GM21515 (cell line): ENCODE measurements around the gene OPA3.

Experiments used
- ATAC-seq: cut with Tn5 transposase; IDR thresholded peaks from one replicate; pipeline ENCODE4 v1.9.1; 2021; ENCODE audit not compliant: unreplicated experiment

Gene OPA3

DNA sequence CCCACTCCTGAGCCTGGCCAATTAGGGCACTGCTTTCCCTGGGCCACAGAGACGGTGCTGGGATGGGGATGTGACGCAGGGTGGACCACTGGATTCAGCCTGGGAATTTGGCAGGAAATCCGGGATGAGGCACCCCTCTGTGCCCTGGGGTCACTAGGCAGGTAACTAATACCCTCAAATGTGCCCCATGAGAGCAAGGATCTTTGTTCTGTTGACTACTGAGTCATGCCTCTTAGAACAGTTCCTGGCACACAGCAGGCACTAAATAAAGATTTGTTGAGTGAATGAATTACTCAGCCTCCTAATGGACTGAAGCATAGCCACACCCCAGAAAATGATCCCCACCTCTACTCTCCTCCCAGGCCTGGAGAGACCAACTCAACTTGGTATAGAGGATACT, 15.9 kb downstream of the OPA3 start:
- ATAC-seq = no peak

DNA sequence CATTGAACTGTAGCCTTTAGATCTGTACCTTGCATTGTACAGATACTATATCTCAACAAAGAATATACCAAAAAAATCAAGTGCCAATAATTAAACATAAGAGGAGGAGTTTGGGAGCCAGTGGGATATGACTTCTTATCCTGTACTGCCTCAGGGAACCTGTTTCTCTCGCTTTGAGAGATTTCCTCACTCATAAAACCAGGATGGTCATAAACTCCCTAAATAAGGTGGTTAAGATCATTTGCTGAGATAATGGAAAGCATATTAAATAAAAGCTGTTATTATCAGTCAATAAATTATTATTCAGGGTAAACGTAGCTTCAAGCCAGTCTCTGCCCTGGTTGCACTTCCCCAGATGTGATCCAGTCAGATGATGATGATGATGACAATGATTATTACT, 17.0 kb downstream of the OPA3 start:
- no peak for ATAC-seq

DNA sequence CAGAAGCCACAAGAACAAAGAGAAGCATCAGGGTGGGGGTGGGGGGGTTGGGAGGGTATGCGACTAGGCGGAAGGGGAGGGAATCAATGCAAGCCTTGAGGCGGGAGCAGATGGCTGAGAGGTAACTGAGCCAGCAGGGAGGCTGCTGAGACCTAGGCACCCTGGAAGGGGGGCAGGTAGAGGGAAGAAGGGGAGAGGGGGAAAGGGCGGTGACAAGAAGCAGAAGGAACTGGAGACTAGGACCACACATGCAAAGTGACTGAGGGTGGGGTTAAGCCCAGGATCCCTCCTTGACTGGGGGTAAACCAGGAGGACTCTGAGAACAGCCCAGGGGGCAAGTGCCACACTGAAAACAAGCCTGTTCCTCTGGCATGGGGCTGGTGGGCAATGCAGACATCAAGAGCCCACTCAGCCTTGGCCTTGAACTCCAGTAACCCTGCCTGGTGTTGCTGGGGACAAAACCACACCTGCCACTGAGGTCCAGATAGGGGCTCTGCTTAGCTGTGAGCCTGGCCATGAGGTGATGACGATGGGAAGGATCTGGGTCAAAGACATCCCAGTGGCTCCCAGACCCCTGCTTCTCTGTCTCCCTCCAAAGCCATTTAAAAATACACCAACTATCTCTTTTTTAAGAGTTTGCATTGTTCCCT, 20.3 kb downstream of the OPA3 start:
- ATAC-seq = no peak

DNA sequence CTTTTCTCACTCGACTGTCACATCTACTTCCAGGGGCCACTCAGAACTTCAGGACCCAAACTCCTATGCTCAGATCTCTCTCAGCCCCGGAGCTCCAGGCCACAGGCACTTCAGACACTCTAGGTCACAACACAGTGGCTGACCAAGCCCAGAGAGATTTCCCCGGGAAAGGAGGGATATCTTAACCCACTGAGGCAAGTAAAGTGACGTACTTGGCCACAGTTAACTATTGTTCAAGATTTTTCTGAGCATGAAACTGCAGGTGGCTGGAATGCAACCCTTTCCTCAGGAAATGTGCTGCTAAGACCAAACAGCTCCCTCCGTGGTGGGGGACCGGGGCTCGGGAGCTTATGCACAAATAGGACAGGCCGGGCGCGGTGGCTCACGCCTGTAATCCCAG, 23.9 kb downstream of the OPA3 start:
- ATAC-seq = no peak

DNA sequence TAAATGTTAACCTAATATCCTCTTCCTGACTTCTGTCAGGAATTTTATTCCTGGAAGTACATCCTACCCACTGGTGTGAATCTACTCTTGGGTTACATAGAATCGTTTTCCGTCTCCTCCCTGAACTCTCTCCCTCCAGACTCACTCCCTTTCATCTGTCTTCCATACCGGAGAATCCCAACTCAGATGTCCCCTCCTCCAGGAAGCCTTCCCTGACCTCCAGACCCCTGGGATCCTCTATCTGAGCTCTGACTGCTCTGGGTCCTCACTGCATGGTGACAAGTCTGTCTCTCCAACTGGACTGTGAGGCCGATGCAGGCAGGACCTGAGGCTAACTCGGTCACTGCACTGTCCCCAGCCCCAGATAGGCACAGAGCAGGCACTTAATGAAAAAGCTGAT, 24.6 kb downstream of the OPA3 start:
- no peak for ATAC-seq

DNA sequence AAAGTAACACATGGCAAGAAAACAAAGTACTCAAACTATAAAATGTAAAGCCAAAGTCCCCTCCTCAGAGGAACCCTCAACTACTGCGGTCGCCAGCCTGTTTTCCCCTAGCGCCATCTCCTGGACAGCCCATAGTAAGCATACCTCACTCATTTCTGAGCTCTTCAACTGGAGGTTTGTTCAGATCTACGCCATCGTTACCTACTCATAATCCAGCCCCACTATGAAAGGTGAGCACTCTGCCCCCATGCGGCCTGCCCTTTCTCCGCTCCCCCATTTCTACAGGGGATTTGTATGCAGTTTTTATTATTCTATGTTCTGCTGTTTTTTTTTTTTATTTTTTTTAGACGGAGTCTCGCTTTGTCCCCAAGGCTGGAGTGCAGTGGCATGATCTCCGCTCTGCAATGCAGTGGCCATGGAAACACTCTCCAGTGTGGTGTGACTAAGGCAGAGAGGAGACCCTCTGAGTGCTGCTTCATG, 26.2 kb downstream of the OPA3 start:
- no peak for ATAC-seq

DNA sequence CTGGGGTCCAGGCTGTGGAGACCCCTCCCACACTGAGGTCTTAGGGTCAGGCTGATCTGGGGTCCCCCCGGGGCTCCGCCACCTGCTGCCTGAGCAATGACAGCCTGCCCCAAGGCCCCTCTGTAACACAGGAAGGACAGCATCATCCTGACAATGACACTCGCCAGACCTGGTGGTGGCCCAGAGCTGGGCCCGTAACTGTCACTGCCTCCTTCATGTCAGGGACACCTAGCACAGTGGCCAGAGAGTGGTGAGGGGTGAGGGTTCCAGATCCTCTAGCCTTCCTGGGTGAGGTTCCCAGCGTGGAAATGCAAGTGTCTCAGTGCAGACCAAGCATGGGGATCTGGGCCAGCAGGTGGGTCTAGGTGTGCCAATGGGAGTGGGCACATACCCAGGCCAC, 27.8 kb downstream of the OPA3 start:
- ATAC-seq = no peak

DNA sequence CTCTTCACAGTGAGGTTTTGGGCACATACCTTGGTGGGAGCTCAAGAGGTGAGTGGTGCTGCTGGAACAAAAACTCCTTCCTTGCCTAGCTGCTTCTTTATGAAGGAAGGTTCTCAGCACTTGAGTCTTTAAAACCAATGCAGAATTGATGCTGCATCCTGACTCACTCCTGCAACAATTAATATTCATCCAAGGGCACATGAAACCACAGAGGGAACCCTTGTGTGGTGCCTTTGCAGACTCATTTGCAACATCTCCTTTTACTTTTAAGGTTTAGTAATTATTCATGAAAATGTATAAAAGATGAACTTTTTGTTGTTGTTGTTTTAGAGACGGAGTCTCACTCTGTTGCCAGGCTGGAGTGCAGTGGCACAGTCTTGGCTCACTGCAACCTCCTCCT, 30.1 kb downstream of the OPA3 start:
- ATAC-seq = no peak

DNA sequence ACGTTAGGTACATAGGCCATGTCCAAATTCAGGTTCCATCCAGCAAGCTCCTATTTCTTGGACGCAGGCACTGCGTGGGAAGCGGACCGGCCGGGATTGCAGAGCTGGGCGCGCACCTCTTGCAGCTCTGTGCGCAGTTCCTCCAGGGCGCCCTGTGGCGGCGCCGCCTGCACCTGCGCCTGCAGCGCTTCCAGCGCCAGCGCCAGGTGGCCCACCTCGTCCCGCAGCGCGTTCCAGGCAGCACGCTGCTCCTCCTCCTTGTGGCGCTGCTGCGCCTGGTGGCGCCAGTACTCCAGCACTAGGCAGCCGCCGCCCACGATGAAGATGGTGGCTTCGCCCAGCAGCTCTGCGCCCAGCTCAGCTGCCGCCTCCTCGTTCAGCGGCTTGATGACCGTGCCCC, 31.1 kb downstream of the OPA3 start:
- ATAC-seq = no peak

DNA sequence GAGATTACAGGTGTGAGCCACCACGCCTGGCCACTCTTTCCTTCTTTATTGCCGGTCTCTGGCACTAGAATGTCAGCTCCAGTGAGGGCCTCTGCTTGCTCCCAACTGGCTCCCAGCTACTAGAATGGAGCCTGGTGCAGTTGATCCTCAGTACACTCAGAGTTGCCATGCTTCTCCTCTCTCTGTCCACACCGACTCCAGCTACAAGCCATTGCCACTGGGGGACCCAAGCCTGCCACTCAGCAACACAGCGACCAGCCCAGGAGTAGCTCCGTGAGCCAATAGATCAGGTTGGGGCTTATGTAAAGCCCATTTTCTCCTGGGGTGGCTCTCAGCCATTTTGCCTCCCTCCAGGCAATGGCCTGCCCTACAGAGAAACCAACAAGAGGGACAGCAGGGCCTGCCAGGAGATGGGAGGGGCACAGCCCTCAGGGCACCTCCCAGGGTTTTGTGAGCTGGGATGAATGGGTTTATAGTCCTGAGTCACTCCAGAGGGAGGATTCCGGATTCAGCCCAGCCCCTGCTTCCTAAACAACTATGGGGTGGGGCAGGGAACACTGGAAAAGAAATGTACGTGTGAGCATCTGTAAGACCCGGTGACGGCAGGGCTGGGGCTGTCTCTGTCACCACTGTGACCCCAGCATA, 36.5 kb downstream of the OPA3 start:
- no peak for ATAC-seq

DNA sequence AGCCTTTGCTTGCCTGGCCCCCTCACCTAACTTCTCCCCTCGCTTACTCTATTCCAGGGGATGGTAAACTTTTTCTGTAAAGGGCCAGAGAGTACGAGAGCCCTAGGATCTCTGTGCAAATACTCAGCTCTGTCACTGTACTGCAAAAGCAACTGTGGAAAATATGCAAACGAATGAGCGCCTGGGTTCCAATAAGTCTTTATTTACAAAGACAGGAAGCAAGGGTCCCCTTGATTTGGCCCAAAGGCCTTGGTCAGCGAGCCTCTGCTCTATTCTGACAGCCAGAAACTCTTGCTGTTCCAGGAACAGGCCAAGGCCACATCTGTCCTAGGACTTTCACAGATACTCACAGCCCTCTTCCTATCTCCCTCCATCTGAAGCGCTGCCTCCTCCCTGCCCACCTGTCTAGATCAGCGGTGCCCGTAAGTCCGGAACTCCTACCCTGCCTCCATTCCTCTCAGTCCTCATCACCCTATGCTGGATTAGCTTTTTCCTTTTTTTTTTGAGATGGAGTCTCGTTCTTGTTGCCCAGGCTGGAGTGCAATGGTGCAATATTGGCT, 37.3 kb downstream of the OPA3 start:
- no peak for ATAC-seq

DNA sequence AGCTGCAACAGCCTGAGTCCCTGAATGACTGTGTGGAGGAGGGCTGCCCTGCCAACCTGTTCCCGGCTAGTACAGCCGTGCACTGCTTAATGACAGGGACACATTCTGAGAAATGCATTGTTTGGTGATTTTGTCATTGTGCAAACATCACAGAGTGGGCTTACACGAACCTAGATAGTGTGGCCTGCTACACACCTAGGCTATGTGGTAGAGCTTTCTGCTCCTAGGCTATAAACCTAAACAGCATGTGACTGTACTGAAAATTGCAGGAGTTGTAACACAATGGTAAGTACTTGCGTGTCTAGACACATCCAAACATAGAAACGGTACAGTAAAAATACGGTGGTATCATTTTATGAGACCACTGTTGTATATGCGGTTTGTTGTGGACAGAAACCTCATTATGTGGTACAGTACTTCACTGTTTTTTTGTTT, 42.4 kb downstream of the OPA3 start:
- no peak for ATAC-seq

DNA sequence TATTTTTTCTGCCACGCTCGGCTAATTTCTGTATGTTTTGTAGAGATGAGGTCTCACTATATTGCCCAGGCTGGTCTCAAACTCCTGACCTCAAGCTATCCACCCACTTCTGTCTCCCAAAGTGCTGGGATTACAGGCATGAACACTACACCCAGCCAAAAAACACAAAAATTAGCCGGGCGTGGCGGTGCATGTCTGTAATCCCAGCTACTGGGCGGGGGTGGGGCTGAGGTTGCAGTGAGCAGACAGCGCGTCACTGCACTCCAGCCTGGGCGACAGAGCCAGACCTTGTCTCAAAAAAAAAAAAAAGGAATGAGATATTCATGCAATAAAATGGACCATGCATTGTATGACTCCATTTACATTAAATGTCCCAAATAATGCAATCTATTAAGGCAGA, 45.1 kb downstream of the OPA3 start:
- ATAC-seq = no peak

DNA sequence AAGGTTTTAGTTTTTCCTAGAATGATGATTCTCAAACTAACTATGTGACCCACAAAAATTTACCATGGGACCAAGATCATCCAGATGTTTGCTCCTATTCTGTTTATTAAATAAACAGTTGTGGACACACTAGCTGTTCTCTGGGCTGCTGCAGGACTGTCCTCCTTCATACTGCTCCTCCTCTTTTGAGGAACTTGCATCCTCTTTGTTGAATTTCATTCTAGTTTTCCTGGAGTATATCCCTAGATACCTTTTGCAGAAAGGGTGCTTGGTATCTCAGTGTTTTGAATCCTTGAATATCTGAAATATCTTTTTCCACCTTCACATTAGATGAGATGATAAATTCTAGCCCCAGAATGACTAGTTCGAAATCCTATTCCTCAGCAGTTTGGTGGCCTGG, 53.3 kb downstream of the OPA3 start:
- no peak for ATAC-seq

DNA sequence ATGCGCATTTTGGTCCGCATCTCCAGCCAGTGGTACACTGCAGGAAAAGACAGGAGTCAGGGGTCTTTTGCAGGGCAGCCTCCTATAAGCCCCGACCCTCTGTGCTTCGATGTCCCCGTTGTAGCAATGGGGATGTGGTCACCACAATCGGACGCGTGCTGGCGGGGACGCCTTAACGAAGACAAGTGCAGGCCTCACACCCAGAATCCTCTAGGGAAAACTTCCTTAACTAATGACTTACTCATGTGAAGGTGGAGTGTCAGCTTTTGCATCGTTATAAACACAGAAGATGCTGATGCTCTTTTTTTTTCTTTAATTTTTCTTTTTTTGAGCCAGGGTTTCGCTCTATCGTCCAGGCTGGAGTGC, 55.2 kb downstream of the OPA3 start:
- ATAC-seq = no peak

DNA sequence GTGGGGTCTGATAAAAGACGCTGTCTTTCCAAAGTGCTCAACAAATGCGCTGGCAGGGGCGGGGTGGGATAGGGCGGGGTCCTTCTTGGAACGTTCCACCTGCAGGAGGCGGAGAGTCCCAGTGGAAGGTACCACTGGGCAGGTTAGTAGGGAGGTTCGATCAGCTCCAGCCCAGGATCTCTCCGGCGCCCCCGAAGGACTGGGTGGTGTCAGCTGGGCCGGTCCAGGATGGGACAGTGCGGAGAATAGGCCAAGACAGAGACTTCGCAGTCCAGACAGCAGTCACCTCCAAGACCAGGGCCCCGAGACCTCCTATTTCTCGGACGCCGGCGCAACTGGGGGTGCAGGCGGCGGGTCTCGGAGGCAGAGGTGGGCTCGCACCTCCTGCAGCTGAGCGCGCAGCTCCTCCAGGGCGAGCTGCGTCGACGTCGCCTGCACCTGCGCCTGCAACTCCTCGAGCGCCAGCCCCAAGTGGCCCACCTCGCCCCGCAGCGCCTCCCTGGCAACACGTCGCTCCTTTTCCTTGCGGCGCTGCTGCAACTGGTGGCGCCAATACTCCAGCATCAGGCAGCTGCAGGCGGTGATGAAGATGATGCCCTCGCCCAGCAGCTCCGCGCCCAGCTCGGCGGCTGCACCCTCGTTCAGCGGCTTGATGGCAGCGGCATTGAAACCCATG, 55.7 kb downstream of the OPA3 start:
- no peak for ATAC-seq

DNA sequence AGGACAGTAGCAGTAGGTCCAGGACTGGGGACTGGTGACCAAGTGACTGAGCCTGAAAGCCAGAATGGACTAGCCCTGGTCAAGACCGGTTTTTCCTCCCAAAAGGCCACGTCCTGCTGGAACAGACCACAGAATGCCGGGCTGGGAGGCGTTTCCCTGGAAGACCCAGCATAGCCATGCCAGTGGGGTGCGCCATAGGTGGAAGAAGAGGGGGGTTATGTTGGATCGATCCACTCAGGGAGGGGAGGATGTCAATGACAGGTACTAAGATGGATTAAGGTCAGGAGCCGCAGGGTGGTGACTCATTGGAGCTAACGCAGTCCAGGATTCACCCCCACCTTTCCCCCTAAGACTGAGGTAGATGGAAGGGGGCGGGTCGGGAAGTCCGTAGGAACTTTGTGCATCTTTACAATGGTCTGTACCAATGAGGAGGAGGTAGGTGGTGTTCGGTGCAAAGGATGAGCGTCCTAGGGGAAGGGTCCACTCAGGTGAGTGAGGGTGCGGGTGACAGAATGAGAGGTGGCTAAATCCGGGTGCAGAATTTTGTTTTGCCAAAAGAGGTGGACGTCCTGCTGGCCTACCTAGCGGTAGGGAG, 56.4 kb downstream of the OPA3 start:
- no peak for ATAC-seq

DNA sequence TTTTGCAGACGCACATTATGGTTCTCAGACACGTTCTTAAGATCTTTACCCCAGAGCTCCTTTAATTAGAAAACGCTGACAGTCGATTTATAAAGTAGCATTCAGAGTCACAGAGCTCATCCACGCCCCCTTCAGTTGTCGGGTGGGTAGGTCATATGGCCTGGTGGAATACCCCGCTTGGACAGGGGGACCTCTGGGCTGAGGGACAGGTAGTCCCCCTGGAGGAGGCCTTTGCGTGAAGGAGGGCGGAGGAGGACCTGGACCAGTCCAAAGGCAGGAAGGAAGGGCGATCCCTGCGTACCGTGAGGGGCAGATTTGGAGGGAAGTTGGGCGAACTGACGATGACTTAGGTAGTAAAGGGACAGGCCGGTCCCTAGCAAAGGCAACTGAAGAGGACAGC, 56.9 kb downstream of the OPA3 start:
- ATAC-seq = no peak

DNA sequence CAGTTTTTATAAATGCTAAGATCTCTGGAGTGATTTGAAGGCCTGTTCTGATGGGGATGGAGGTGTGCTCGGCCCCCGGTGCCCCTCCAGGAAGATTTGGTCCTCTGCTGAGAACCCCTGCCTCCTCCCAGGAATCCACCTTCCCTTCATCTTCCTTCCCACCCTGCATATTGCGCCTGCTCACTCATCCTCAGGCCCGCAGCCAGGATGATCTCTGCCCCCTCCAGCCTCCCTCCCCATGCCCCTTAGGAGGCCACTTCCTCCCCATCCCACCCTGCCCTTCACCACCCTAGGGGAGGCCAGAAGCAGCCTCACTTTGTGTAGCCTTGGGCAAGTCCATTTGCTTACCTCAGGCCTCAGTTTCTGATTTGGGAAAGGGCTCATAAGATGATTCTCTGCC, 57.6 kb downstream of the OPA3 start:
- ATAC-seq = no peak

DNA sequence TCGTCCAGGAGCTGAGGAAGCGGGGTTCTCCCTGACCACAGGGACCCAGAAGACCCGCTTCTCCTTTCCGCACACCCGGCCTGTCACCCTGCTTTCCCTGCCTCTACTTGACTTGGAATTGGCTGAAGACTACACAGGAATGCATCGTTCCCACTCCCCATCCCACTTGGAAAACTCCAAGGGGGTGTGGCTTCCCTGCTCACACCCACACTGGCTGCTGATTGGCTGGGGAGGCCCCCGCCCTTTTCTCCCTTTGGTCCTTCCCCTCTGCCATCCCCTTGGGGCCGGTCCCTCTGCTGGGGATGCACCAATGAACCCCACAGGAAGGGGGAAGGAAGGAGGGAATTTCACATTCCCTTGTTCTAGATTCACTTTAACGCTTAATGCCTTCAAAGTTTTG, 58.5 kb downstream of the OPA3 start:
- no peak for ATAC-seq

DNA sequence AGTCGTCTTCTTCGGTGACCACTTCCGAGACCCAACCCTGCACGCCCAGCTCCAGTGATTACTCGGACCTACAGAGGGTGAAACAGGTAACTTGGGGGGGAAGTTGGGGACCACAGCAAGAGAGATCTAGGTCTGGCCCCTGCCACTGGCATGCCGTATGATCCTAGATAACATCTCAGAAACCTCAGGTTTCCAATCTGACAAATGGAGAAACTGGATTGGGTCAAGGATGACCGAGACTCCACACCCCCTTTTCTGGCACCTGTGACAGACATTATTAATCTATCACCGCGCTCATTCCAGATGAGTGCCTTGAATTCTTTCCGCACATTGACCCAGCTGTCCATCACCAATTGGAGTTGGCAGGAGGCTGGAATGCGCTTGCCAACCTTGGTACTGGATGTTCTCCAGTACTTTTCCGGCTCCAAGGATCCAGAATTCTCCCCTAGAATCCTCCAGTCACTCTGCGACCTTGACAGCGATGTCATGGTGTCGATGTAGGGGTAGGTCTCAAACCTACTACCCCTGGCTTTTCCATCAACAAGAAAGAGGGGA, 60.0 kb downstream of the OPA3 start:
- ATAC-seq = no peak
